ENCODE measurements around the gene OTOS.

OTOS gene

DNA sequence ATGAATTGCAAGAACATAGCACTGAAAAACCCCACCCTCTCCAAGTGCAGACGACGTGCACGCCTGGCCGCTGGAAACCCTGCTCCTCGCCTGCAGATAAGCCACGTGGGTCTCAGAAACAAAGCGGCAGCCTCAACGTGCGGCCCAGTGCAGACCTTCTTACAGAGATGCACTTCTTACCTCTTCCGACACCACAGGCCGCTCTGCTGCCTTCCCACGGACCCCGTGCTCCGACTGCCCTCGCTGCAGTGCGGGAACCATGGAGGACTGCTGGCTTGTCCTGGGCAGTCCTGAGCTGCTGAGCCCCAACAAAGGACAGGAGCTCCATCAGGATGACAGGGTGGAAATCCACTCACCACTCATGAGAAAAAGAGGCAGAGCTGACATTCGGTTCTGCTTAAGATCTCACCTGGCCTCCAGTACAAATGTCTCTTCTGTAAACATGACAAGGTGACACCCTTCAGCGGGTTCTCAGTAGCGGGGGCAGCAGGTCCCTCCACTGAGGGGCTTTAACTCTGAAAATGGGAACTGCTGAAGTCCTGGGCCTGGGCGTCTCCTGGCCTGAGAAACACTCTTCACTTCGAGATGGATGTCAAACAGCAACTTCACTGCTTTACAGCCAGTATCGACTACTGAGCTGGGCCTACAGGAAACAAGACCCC is 10.6 kb downstream of the OTOS start:
- H4K20me1 ChIP-seq (ENCODE audit: control insufficient read depth, insufficient read depth, low read depth, low read length), result peaks cover 4% of the 10 kb centered on the region; the same call in 1 of the 2 replicates
- no peaks in the 10 kb centered on the region for H3K27me3 ChIP-seq (ENCODE audit: control insufficient read depth, low read length)
- no peak overlapping the region for H3K27ac ChIP-seq (ENCODE audit: low read depth, low read length)
- H3K36me3 ChIP-seq (ENCODE audit: control insufficient read depth, low read length), result peaks cover 61% of the 10 kb centered on the region
- H3F3A ChIP-seq (ENCODE audit: control insufficient read depth, insufficient read depth), result no peaks in the 10 kb centered on the region
- H3K79me2 ChIP-seq (ENCODE audit: control insufficient read depth, low read length), result peaks cover 15% of the 10 kb centered on the region
- H3K4me1 ChIP-seq (ENCODE audit: control insufficient read depth, low read length), result peaks cover 2% of the 10 kb centered on the region
- H3K4me3 ChIP-seq (ENCODE audit: low read length), result no peak overlapping the region
- TF ChIP-seq EZH2phosphoT487 (IDR thresholded peaks at IDR 0.05; ENCODE audit: borderline replicate concordance, low read length), result no peak
- TF ChIP-seq, protein P1, sequence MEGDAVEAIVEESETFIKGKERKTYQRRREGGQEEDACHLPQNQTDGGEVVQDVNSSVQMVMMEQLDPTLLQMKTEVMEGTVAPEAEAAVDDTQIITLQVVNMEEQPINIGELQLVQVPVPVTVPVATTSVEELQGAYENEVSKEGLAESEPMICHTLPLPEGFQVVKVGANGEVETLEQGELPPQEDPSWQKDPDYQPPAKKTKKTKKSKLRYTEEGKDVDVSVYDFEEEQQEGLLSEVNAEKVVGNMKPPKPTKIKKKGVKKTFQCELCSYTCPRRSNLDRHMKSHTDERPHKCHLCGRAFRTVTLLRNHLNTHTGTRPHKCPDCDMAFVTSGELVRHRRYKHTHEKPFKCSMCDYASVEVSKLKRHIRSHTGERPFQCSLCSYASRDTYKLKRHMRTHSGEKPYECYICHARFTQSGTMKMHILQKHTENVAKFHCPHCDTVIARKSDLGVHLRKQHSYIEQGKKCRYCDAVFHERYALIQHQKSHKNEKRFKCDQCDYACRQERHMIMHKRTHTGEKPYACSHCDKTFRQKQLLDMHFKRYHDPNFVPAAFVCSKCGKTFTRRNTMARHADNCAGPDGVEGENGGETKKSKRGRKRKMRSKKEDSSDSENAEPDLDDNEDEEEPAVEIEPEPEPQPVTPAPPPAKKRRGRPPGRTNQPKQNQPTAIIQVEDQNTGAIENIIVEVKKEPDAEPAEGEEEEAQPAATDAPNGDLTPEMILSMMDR (IDR thresholded peaks at IDR 0.05; ENCODE audit: low read depth, low read length, poor library complexity, severe bottlenecking), result no peak
- H3K9me3 ChIP-seq (ENCODE audit: control insufficient read depth, insufficient read depth, low read length), result no peaks in the 10 kb centered on the region
- H3K4me2 ChIP-seq (ENCODE audit: low read length), result no peak overlapping the region
- no peaks in the 10 kb centered on the region for H3K9me2 ChIP-seq (replicated peaks; ENCODE audit: control insufficient read depth, low read length)

DNA sequence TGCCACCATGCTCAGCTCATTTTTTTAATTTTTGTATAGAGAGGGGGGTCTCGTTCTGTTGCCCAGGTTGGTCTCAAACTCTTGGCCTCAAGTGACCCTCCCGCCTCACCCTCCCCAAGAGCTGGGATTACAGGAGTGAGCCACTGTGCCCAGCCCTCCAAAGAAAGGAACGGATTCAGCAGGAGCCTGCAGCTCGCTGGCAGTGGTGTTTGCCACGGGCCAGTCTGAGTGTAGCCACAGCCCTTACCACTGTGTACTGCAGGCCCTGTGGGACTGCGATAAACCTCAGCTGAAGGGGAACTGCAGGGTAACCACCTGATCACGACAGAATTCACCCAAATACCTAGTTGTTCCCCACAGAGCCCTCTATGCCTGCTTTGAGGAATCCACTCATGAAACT is 11.1 kb downstream of the OTOS start:
- H3K36me3 ChIP-seq (ENCODE audit: control insufficient read depth, low read length), result peaks cover 61% of the 10 kb centered on the region
- H3K27me3 ChIP-seq (ENCODE audit: control insufficient read depth, low read length), result no peaks in the 10 kb centered on the region
- no peaks in the 10 kb centered on the region for H3K9me2 ChIP-seq (replicated peaks; ENCODE audit: control insufficient read depth, low read length)
- no peaks in the 10 kb centered on the region for H3F3A ChIP-seq (ENCODE audit: control insufficient read depth, insufficient read depth)
- no peak overlapping the region for H3K27ac ChIP-seq (ENCODE audit: low read depth, low read length)
- peaks cover 4% of the 10 kb centered on the region; the same call in 1 of the 2 replicates for H4K20me1 ChIP-seq (ENCODE audit: control insufficient read depth, insufficient read depth, low read depth, low read length)
- H3K79me2 ChIP-seq (ENCODE audit: control insufficient read depth, low read length), result peaks cover 9% of the 10 kb centered on the region
- H3K4me2 ChIP-seq (ENCODE audit: low read length), result no peak overlapping the region
- no peaks in the 10 kb centered on the region for H3K9me3 ChIP-seq (ENCODE audit: control insufficient read depth, insufficient read depth, low read length)
- H3K4me1 ChIP-seq (ENCODE audit: control insufficient read depth, low read length), result no peaks in the 10 kb centered on the region
- H3K4me3 ChIP-seq (ENCODE audit: low read length), result no peak overlapping the region
- TF ChIP-seq, protein P1 (IDR thresholded peaks at IDR 0.05; ENCODE audit: low read depth, low read length, poor library complexity, severe bottlenecking), result no peak
- TF ChIP-seq EZH2phosphoT487 (IDR thresholded peaks at IDR 0.05; ENCODE audit: borderline replicate concordance, low read length), result no peak

DNA sequence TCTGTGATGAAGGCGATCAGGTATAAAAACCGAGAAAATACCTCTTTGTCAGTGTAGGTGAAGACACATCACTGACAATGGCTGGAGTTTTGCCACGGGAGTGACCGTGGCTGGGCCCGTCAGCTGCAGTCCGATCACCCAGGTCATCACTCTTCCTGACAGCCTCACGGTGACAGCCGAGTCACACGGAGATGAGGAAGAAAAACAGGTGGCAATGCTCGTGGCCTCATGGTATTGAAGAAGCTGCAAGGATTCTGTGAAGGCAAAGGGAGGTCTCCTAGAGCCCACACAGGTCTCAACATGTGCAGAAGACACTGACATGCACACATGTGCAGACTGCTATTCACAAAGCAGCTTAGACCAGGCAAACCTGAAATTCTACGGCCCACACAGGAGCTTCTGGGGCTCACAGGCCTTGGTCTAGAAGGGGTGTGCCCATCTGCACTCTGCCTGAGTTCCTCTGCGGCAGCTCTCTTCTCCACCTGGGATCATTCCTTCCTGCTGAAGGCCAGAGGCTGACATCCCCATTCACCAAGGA is 11.8 kb downstream of the OTOS start:
- no peak overlapping the region for H3K27ac ChIP-seq (ENCODE audit: low read depth, low read length)
- H3K4me1 ChIP-seq (ENCODE audit: control insufficient read depth, low read length), result no peaks in the 10 kb centered on the region
- no peaks in the 10 kb centered on the region for H3K9me3 ChIP-seq (ENCODE audit: control insufficient read depth, insufficient read depth, low read length)
- peaks cover 3% of the 10 kb centered on the region for H3K79me2 ChIP-seq (ENCODE audit: control insufficient read depth, low read length)
- H3K4me3 ChIP-seq (ENCODE audit: low read length), result no peak overlapping the region
- no peaks in the 10 kb centered on the region for H3F3A ChIP-seq (ENCODE audit: control insufficient read depth, insufficient read depth)
- no peak overlapping the region for H3K4me2 ChIP-seq (ENCODE audit: low read length)
- H3K27me3 ChIP-seq (ENCODE audit: control insufficient read depth, low read length), result no peaks in the 10 kb centered on the region
- no peaks in the 10 kb centered on the region for H3K9me2 ChIP-seq (replicated peaks; ENCODE audit: control insufficient read depth, low read length)
- peaks cover 4% of the 10 kb centered on the region; the same call in 1 of the 2 replicates for H4K20me1 ChIP-seq (ENCODE audit: control insufficient read depth, insufficient read depth, low read depth, low read length)
- peaks cover 61% of the 10 kb centered on the region for H3K36me3 ChIP-seq (ENCODE audit: control insufficient read depth, low read length)
- TF ChIP-seq EZH2phosphoT487 (IDR thresholded peaks at IDR 0.05; ENCODE audit: borderline replicate concordance, low read length), result no peak
- TF ChIP-seq, protein P1 (IDR thresholded peaks at IDR 0.05; ENCODE audit: low read depth, low read length, poor library complexity, severe bottlenecking), result no peak
